WI38 (cell line): Measurements from ENCODE around the gene POR.

Experiments
- H3K4me3 ChIP-seq: 2 replicates; pipeline ENCODE4 v1.5.1; 2011; ENCODE audit warnings: low read depth, mild to moderate bottlenecking, control low read depth, low read length
- TF ChIP-seq, protein P1 (sequence below): IDR thresholded peaks from 2 replicates; pipeline ENCODE4 v1.5.1; 2012; ENCODE audit warnings: low read depth, mild to moderate bottlenecking, control low read depth, low read length

POR gene

DNA sequence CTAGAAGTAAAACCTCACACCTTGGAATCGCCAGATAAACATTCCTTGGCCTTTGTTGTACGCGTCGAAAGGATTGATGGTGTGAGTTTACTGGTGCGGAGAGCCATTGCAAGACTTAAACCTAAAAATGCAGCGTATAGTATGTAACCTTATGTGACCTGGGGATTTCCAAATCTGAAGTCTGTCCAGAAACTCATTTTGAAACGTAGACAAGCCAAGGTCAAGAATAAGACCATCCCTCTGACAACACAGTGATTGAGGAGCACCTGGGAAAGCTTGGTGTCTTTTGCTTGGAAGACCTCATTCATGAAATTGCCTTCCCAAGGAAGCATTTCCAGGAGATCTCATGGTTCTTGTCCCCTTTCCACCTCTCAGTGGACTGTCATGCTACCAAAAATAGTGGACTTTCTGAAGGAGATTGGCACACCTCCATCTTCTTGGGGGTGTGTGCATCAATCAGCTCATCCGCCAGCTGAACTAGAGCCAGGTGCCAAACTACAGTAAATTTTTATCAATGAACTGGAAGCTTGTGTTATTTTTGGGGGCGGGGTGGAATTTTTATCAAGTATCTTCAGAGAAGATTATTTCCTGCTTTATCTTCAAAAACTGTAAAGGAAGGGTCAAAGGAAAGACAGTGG, 8.1 kb downstream of the POR start:
- TF ChIP-seq, protein P1, sequence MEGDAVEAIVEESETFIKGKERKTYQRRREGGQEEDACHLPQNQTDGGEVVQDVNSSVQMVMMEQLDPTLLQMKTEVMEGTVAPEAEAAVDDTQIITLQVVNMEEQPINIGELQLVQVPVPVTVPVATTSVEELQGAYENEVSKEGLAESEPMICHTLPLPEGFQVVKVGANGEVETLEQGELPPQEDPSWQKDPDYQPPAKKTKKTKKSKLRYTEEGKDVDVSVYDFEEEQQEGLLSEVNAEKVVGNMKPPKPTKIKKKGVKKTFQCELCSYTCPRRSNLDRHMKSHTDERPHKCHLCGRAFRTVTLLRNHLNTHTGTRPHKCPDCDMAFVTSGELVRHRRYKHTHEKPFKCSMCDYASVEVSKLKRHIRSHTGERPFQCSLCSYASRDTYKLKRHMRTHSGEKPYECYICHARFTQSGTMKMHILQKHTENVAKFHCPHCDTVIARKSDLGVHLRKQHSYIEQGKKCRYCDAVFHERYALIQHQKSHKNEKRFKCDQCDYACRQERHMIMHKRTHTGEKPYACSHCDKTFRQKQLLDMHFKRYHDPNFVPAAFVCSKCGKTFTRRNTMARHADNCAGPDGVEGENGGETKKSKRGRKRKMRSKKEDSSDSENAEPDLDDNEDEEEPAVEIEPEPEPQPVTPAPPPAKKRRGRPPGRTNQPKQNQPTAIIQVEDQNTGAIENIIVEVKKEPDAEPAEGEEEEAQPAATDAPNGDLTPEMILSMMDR, result no peak
- no peak overlapping the region for H3K4me3 ChIP-seq

DNA sequence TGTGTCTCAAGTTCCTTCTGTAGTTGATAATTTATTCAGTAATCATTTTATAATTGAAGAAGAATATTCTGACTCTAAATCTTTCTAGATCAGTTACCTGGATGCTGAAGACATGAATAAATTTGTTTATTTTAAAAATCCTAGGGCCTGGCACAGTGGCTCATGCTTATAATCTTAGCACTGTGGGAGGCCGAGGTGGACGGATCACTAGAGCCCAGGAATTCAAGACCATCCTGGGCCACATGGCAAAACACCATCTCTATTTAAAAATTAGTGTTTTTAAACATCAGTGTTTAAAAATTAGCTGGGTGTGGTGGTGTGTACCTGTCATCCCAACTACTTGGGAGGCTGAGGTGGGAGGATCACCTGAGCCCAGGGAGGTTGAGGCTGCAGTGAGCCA, 9.3 kb downstream of the POR start:
- H3K4me3 ChIP-seq, result no peak overlapping the region
- TF ChIP-seq, protein P1, result no peak

DNA sequence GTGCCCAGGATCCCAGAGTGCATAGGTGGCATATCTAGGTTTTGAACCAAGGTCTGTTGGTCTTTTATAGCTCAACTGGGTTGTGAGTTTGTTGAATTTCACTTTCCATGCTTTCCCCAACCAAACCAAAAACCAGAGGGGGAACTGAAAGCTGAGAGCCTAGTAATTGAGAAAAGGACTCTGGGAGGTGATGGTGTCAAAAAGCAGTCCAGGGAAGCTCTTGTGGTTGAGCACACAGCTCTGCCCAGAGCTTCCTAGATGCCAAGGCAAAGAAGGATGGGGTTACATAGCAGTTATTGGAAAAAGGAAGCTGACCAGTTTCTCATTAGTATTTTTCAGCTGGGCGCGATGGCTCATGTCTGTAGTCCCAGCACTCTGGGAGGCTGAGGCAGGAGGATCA, 9.9 kb downstream of the POR start:
- no peak overlapping the region for H3K4me3 ChIP-seq
- TF ChIP-seq, protein P1, result no peak

DNA sequence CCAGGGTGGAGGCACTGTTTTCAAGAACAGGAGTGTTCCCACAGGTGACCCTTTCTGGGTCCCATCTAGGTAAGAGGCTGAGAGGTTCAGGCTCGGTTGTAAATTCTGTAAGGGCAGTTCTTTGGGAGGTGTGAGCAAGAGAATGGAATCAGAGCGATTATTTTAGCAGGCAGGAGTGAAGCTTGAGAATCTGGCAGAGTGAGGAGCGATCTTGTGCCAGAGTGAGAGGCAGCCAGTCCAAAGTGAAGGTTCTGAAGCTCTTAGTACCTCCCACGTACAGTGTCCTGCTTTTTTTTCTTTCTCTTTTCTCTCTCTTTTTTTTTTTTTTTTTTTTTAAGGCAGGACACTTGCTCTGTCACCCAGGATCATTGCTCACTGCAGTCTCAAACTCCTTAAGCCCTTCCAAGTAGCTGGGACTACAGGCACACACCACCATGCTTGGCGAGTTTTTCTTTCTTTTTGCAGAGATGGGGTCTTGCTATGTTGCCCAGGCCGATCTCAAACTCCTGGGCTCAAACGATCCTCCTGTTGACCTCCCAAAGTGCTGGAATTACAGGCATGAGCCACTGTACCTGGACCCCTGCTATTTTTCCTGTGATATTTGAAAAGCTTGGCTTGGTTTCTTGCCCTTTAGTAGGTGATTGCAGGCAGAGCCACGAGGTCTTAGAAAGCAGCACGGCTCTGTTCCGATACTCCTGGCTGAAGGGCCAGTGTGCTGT, 10.9 kb downstream of the POR start:
- TF ChIP-seq, protein P1, result no peak
- H3K4me3 ChIP-seq, result no peak overlapping the region

DNA sequence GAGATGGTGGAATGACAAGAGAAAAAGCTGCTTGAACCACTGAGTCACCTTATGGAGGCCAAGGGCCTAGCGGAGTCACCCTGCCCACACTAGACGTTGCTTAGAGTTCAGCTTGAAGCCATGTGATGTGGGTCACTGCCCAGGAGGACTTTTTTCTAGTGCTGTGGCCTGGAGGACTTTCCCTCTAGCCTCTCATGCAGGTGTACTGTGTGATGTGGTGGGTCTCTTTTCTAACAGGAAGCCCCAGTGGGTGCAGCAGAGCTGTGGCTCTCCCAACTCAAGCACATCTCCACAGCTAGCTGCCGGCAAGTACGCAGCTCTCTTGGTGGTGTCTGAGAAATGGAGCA, 13.6 kb downstream of the POR start:
- H3K4me3 ChIP-seq, result no peak overlapping the region
- TF ChIP-seq, protein P1, result no peak

DNA sequence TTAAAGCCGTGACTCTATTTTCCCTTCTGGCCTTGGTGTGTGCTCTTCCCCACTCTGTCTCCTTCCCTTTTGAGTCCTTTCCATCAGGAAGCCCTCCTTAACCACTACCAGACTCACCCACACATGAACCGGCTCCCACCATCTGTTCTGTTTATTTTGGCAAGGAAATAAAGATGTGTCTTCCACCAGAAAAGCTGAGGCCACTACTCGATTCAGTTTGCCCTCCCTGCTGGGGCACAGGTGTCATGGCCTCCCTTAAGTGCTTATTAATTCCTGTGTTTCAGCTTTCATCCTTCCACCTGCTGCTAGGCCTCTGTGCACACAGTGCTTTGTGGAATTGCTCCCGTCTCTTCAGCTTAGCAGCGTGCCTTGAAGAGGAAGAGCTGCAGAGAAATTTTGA, 16.7 kb downstream of the POR start:
- H3K4me3 ChIP-seq, result no peak overlapping the region
- TF ChIP-seq, protein P1, result no peak

DNA sequence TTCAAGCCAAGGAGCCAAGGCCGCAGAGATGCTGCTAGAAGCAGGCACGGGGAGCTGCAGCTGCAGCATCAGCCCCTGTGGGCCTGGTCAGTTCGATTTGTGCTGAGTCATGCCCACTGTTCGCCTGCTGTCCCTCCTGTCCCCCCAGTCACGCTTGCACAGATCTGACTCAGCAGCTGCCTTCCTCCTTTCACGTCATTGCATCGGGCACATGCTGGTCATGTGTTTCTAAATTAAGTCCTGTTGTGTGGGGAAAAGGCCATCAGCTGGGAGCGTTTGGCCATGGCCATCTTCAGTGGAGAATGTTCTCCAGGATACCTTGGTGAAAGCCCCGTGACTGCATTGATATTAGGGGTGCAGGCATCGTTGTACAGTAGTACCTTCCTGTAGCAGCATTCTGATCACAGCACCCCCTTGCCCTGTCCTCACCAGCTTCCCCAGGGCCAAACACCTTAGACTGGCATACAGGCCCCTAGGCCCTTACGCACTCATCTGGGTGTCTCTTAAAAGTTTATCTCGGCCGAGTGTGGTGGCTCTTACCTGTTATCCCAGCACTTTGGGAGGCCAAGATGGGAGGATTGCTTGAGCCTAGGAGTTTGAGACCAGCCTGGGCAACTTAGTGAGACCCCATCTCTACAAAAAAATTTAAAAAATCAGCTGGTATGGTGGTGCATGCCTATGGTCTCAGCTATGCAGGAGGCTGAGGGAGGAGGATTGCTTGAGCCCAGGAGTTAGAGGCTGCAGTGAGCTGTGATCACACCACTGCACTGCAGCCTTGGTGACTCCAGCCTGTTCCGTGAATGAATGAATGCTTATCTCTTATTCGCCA, 23.2 kb downstream of the POR start:
- TF ChIP-seq, protein P1, result no peak

More for the DNA sequence above, 23.2 kb downstream of the POR start:
- H3K4me3 ChIP-seq, result no peak overlapping the region
